ENCODE data around the gene MGAT5. TPM values are rescaled to one million over a fixed set of nuclear protein-coding genes. Genes with fewer than 3 reads are reported as not detected.
"Not testable (repeated sequence)": the region's sequence is repeated elsewhere in the genome, so short reads cannot be mapped to it uniquely, and the experiment has no call there.

Gene MGAT5
- total RNA-seq, 2 experiments from 2014 or later: 44.5 to 44.9 TPM

GRCh38 chr2:134287323-134287722 lies 33.5 kb downstream of the MGAT5 start:
- Mint-ChIP-seq H3K4me3 (no peak overlapping the region), H3K27ac (no peak overlapping the region)
- peak; percentile 23 for DNase-seq

GRCh38 chr2:134288814-134289213 lies 34.9 kb downstream of the MGAT5 start:
- POLR2A ChIA-PET: interaction anchor here (1.1 kb wide), 2 partner anchors 30 to 123 kb away, joined by 3 to 4 read pairs; no protein-coding TSS in a partner anchor
- Mint-ChIP-seq H3K9me3 (no peaks in the 10 kb centered on the region), H3K27ac (no peak overlapping the region), H3K36me3 (ENCODE audit: low read depth) (peaks cover 11% of the 10 kb centered on the region), H3K4me3 (no peak overlapping the region), H3K27me3 (peaks cover 16% of the 10 kb centered on the region), H3K4me1 (peaks cover 15% of the 10 kb centered on the region)
- DNase-seq: no peak
- CTCF ChIA-PET: interaction anchor here (1.5 to 2.9 kb wide), 3 partner anchors 43 to 171 kb away, joined by 3 to 11 read pairs (median 4); no protein-coding TSS in a partner anchor

More at GRCh38 chr2:134287323-134287722, 33.5 kb downstream of the MGAT5 start:
- peaks cover 27% of the 10 kb centered on the region for H3K4me1 Mint-ChIP-seq
- ChIA-PET CTCF (interaction anchor here (1.1 to 1.3 kb wide), 3 partner anchors 59 to 167 kb away, joined by 3 read pairs; no protein-coding TSS in a partner anchor), POLR2A (no interaction called here)
- H3K27me3 Mint-ChIP-seq: peaks cover 16% of the 10 kb centered on the region
- H3K36me3 Mint-ChIP-seq (ENCODE audit: low read depth): peaks cover 11% of the 10 kb centered on the region
- no peaks in the 10 kb centered on the region for H3K9me3 Mint-ChIP-seq

- ChIA-PET CTCF (interaction anchor here (0.5 to 2.9 kb wide), 6 partner anchors 14 to 171 kb away, joined by 3 to 11 read pairs (median 3); partner anchors contain the start of gene MGAT5), POLR2A (interaction anchor here (0.7 to 1.3 kb wide), 6 partner anchors 30 to 170 kb away, joined by 3 to 8 read pairs (median 4); partner anchors contain the start of gene MGAT5)
- Mint-ChIP-seq H3K9me3 (no peaks in the 10 kb centered on the region), H3K27me3 (peaks cover 16% of the 10 kb centered on the region), H3K4me3 (no peak overlapping the region), H3K27ac (no peak overlapping the region), H3K4me1 (peaks cover 13% of the 10 kb centered on the region), H3K36me3 (ENCODE audit: low read depth) (peaks cover 13% of the 10 kb centered on the region)
- peak; percentile 44 for DNase-seq
These were observed 35.4 kb downstream of the MGAT5 start for GRCh38 chr2:134289225-134289624.

- ChIA-PET CTCF (interaction anchor here (0.7 to 2.9 kb wide), 7 partner anchors 10 to 172 kb away, joined by 3 to 11 read pairs (median 4); no protein-coding TSS in a partner anchor), POLR2A (interaction anchor here (0.8 to 1.9 kb wide), 7 partner anchors 15 to 171 kb away, joined by 3 to 8 read pairs (median 4); partner anchors contain the start of gene MGAT5)
- peaks cover 19% of the 10 kb centered on the region for H3K4me1 Mint-ChIP-seq
- peak; percentile 26 for DNase-seq
- peaks cover 12% of the 10 kb centered on the region for H3K27me3 Mint-ChIP-seq
- no peak overlapping the region for H3K27ac Mint-ChIP-seq
- H3K36me3 Mint-ChIP-seq (ENCODE audit: low read depth): peaks cover 11% of the 10 kb centered on the region
- no peak overlapping the region for H3K4me3 Mint-ChIP-seq
- no peaks in the 10 kb centered on the region for H3K9me3 Mint-ChIP-seq
These were observed 36.5 kb downstream of the MGAT5 start for GRCh38 chr2:134290358-134290757.

- no peaks in the 10 kb centered on the region for H3K27me3 Mint-ChIP-seq
- ChIA-PET CTCF (interaction anchor here (0.6 kb wide), 1 partner anchor 64 kb away, joined by 4 read pairs; no protein-coding TSS in a partner anchor), POLR2A (no interaction called here)
- no peaks in the 10 kb centered on the region for H3K9me3 Mint-ChIP-seq
- peaks cover 15% of the 10 kb centered on the region for H3K36me3 Mint-ChIP-seq (ENCODE audit: low read depth)
- H3K27ac Mint-ChIP-seq: no peak overlapping the region
- no peak for DNase-seq
- H3K4me3 Mint-ChIP-seq: no peak overlapping the region
- peaks cover 26% of the 10 kb centered on the region for H3K4me1 Mint-ChIP-seq
These were observed 38.6 kb downstream of the MGAT5 start for GRCh38 chr2:134292514-134292913.

- Mint-ChIP-seq H3K36me3 (ENCODE audit: low read depth) (peaks cover 21% of the 10 kb centered on the region), H3K9me3 (no peaks in the 10 kb centered on the region), H3K27ac (no peak overlapping the region), H3K4me1 (peaks cover 26% of the 10 kb centered on the region), H3K27me3 (no peaks in the 10 kb centered on the region), H3K4me3 (no peak overlapping the region)
- no peak for DNase-seq
- ChIA-PET POLR2A (no interaction called here), CTCF (no interaction called here)
These were observed 40.1 kb downstream of the MGAT5 start for GRCh38 chr2:134293719-134294537.

- H3K4me1 Mint-ChIP-seq: peaks cover 26% of the 10 kb centered on the region
- DNase-seq, H3K9me3 Mint-ChIP-seq, H3K27me3 Mint-ChIP-seq, CTCF ChIA-PET, H3K27ac Mint-ChIP-seq, H3K4me3 Mint-ChIP-seq, POLR2A ChIA-PET: not testable (repeated sequence)
- H3K36me3 Mint-ChIP-seq (ENCODE audit: low read depth): peaks cover 26% of the 10 kb centered on the region
These were observed 40.7 kb downstream of the MGAT5 start for GRCh38 chr2:134294598-134294997.

- Mint-ChIP-seq H3K4me1 (peaks cover 28% of the 10 kb centered on the region), H3K27me3 (no peaks in the 10 kb centered on the region), H3K9me3 (no peaks in the 10 kb centered on the region), H3K27ac (no peak overlapping the region), H3K36me3 (ENCODE audit: low read depth) (peaks cover 28% of the 10 kb centered on the region), H3K4me3 (no peak overlapping the region)
- ChIA-PET POLR2A (no interaction called here), CTCF (no interaction called here)
- DNase-seq: no peak
These were observed 41.6 kb downstream of the MGAT5 start for GRCh38 chr2:134295441-134295840.

- H3K36me3 Mint-ChIP-seq (ENCODE audit: low read depth): peaks cover 27% of the 10 kb centered on the region
- H3K4me3 Mint-ChIP-seq: no peak overlapping the region
- peaks cover 37% of the 10 kb centered on the region for H3K4me1 Mint-ChIP-seq
- CTCF ChIA-PET: no interaction called here
- DNase-seq: no peak
- no peaks in the 10 kb centered on the region for H3K9me3 Mint-ChIP-seq
- no peak overlapping the region for H3K27ac Mint-ChIP-seq
- POLR2A ChIA-PET: no interaction called here
- no peaks in the 10 kb centered on the region for H3K27me3 Mint-ChIP-seq
These were observed 42.4 kb downstream of the MGAT5 start for GRCh38 chr2:134296301-134296700.

GRCh38 chr2:134299334-134299733 lies 45.5 kb downstream of the MGAT5 start:
- CTCF ChIA-PET: interaction anchor here (0.9 kb wide), 1 partner anchor 21 kb away, joined by 3 read pairs; no protein-coding TSS in a partner anchor
- H3K4me3 Mint-ChIP-seq: no peak overlapping the region
- peaks cover 22% of the 10 kb centered on the region for H3K36me3 Mint-ChIP-seq (ENCODE audit: low read depth)
- no peak for DNase-seq
- peaks cover 43% of the 10 kb centered on the region for H3K4me1 Mint-ChIP-seq
- H3K27me3 Mint-ChIP-seq: peaks cover 3% of the 10 kb centered on the region
- no peak overlapping the region for H3K27ac Mint-ChIP-seq
- no peaks in the 10 kb centered on the region for H3K9me3 Mint-ChIP-seq
- POLR2A ChIA-PET: interaction anchor here (1.2 kb wide), 1 partner anchor 15 kb away, joined by 3 read pairs; no protein-coding TSS in a partner anchor

- Mint-ChIP-seq H3K27me3 (peaks cover 3% of the 10 kb centered on the region), H3K9me3 (no peaks in the 10 kb centered on the region), H3K27ac (no peak overlapping the region), H3K36me3 (ENCODE audit: low read depth) (peaks cover 23% of the 10 kb centered on the region), H3K4me3 (no peak overlapping the region), H3K4me1 (peaks cover 37% of the 10 kb centered on the region)
- ChIA-PET POLR2A (interaction anchor here (1.2 kb wide), 1 partner anchor 17 kb away, joined by 3 read pairs; no protein-coding TSS in a partner anchor), CTCF (interaction anchor here (0.6 kb wide), 1 partner anchor 10 kb away, joined by 4 read pairs; no protein-coding TSS in a partner anchor)
- no peak for DNase-seq
These were observed 46.7 kb downstream of the MGAT5 start for GRCh38 chr2:134300585-134300984.

- ChIA-PET POLR2A (no interaction called here), CTCF (no interaction called here)
- peaks cover 3% of the 10 kb centered on the region for H3K27me3 Mint-ChIP-seq
- no peak overlapping the region for H3K4me3 Mint-ChIP-seq
- H3K9me3 Mint-ChIP-seq: no peaks in the 10 kb centered on the region
- DNase-seq: no peak
- H3K36me3 Mint-ChIP-seq (ENCODE audit: low read depth): peaks cover 21% of the 10 kb centered on the region
- peaks cover 30% of the 10 kb centered on the region for H3K4me1 Mint-ChIP-seq
- no peak overlapping the region for H3K27ac Mint-ChIP-seq
These were observed 47.4 kb downstream of the MGAT5 start for GRCh38 chr2:134301099-134301927.

GRCh38 chr2:134301928-134302260 lies 48.0 kb downstream of the MGAT5 start:
- CTCF ChIA-PET: no interaction called here
- Mint-ChIP-seq H3K27me3 (peaks cover 3% of the 10 kb centered on the region), H3K27ac (no peak overlapping the region), H3K4me3 (no peak overlapping the region), H3K4me1 (peaks cover 29% of the 10 kb centered on the region), H3K36me3 (ENCODE audit: low read depth) (peaks cover 17% of the 10 kb centered on the region), H3K9me3 (no peaks in the 10 kb centered on the region)
- POLR2A ChIA-PET: no interaction called here
- DNase-seq: no peak

Measured in activated CD4-positive, alpha-beta memory T cell treated with anti-CD3 and anti-CD28 coated beads, Interleukin-2, amount 10 ng/mL, durations not matched to agents 7 days and 5 days (primary cell).